ENCODE data around the gene SPAG17.

SPAG17 gene

GRCh38 chr1:117904485-117904884 lies 280.5 kb downstream of the SPAG17 start:
- peaks cover 34% of the 10 kb centered on the region for H3K36me3 ChIP-seq (ENCODE audit: control insufficient read depth, insufficient read depth, low read length)

More at GRCh38 chr1:117904485-117904884, 280.5 kb downstream of the SPAG17 start:
- Histone ChIP-seq H3K27ac (ENCODE audit: insufficient read depth, low read length, poor library complexity, severe bottlenecking) (no peak overlapping the region), H3K27me3 (replicated peaks; ENCODE audit: control insufficient read depth, insufficient read depth, low read length, poor library complexity, severe bottlenecking) (no peaks in the 10 kb centered on the region), H3K4me3 (ENCODE audit: insufficient read depth, low read depth, low read length, poor library complexity, severe bottlenecking) (no peak overlapping the region), H3K4me1 (ENCODE audit: control insufficient read depth, insufficient read depth, low read length, poor library complexity, severe bottlenecking) (no peaks in the 10 kb centered on the region), H3K9me3 (ENCODE audit: control insufficient read depth, low read length) (no peaks in the 10 kb centered on the region)
- no peak for DNase-seq
